GM21619 (cell line): ENCODE results near the gene MYH7B.

ENCODE experiments used
- ATAC-seq: cut with Tn5 transposase; IDR thresholded peaks from one replicate; pipeline ENCODE4 v1.9.1; 2021; ENCODE audit not compliant: unreplicated experiment

Gene MYH7B

GRCh38 chr20:34955231-34956040, at the start of gene MYH7B, which contains the start of gene GSS:
Gene MYH7B (plus strand): TSS chr20:34955868. CDS start chr20:34978006, 22,138 bp downstream.
Gene GSS (minus strand): TSS chr20:34955806. CDS start chr20:34951852, 3,954 bp downstream.
- peak; percentile 73 for ATAC-seq

DNA sequence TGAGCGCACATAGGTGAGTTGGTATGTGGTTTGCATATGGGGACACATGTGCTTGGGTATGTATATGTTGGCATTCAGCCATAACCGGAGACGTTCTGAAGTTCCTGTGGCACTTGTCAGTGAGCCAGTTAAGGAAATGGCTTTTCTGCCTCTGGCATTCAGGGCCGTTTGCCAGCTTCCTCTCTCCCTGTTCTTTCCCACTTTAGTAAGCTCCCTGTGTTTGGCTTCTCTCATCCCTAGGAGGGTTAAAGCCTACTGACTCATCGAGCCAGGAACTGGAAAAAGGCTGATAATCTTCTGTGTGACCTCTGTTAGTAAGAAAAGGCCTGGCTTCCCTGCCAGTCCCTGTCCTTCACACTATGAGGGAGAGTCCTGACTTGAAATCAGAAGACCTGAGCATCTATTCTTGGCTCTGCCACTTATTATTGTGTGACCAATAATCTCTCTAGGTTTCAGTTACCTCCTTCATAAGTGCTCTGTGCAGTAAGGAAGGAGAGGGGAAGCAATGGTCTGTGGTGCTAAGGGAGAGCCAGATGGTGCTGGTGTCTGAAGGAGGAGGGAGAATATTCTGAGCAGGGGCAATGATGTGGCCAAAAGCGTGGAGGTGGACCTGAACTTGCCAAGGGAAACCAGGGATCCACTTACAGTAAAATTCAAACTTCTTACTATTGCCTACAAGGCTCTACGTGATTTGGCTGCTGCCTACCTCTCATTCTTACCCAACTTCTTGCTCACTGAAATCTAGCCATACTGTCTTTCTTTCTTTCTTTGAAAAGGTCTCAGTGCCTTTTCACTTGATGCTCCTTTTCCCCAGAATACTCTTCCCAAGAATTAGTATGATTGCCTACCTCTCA, 47.8 kb upstream of the MYH7B start:
- ATAC-seq, result no peak

DNA sequence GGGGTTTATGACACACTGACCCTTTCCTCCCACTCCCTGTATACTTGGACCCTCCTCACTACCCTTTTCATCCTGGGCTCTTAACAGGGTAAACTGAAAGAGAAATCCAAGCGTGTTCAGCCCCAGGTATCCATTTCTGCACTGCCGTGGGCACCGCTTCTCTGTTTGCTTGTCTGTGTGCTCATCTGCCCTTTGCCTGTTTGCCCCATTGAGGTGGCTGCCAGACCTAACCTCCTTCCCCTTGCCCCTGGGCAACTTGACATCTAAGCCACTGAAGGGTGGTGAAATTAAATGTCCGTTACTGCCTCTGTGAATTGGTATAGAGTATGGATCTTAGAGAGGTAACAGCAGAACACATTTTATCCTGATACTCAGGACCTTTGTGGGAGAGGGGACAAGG, 40.5 kb upstream of the MYH7B start:
- ATAC-seq, result no peak

DNA sequence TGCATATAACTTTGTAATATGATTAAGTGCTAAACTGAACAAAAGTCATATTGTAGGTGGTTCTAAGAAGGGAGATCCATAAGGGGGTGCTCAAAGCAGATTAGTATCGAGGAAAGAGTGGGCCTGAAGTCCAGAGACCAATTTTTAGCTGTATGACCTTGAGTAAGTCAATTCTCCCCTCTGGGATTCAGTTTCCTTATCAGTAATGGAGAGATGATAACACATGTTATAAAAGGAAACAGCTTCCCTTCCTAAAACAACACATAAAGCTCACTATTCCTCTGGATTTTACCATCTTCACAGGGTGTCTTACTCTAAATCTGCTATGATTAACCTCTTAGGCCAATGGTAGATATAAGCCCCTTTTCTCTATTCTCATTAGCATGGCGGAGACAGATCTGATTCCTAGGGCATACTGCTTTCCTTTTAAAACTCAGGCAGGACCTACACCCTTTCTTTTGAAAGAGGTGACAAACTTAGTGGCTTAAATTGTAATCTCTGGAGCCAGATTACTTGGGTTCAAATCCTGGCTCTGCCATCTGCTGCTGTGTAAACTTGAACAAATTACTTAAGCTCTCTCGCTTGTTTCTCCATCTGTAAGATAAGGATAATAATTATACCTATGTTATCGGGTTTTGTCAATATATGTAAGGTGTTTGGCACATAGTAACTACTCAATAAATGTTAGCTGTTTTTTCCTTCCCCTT, 39.8 kb upstream of the MYH7B start:
- no peak for ATAC-seq

DNA sequence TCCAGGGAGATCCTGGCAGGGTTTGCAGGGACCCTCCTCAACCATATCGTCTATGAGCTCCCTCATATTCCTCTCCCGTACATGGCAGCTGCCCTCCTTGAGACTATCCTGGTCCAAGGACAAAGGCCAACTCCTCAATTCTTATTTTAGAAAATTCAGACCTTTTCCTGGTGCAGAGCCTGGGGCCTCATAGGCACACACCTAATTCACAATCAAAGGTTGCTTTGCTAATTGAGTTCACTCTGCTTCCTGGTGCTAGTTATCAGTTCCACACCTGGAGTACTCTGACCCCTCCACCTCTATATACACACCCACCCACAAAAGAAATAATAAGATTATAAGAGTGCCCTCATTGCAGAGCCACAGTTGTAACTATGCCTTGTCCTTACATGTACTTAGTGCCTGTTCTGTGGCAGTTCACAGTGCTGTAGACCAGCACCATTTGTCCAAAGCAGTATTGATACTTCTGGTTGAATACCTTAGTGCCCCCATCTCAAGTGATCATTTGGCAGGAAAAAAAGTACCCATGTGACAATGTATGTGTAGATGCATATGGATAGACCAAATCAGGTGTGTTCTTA, 38.8 kb upstream of the MYH7B start:
- ATAC-seq, result no peak

GRCh38 chr20:34920055-34920454, 35.6 kb upstream of the MYH7B start:
- no peak for ATAC-seq

GRCh38 chr20:34921436-34921835, 34.2 kb upstream of the MYH7B start:
- no peak for ATAC-seq

- ATAC-seq, result no peak
These were observed 32.9 kb upstream of the MYH7B start for GRCh38 chr20:34922654-34923381.

GRCh38 chr20:34923414-34923813, 32.3 kb upstream of the MYH7B start:
- ATAC-seq, result no peak

- ATAC-seq, result no peak
These were observed 30.3 kb upstream of the MYH7B start for GRCh38 chr20:34925341-34925740.

GRCh38 chr20:34925981-34926380, 29.7 kb upstream of the MYH7B start:
- no peak for ATAC-seq

GRCh38 chr20:34926581-34926980, 29.1 kb upstream of the MYH7B start:
- ATAC-seq, result no peak

DNA sequence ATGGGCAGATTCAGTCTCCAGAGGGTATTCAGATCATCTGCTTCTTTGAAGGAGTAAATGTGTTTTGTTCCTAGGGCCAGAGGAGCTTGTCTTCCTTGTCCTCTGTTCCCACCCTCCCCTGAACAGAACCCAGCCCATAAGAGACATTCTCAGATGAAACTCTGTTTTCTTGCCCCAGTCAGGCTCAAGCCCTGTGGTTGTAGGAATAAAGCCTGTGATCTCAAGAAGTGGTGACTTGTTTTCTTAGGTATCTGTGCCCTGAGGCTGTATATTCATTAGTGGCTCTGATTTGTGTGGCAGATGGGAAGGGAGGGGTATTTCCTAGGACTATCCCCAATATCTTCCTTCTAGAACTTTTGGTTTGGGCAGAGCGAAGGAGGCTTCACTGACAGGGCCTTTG, 27.9 kb upstream of the MYH7B start:
- ATAC-seq, result no peak

DNA sequence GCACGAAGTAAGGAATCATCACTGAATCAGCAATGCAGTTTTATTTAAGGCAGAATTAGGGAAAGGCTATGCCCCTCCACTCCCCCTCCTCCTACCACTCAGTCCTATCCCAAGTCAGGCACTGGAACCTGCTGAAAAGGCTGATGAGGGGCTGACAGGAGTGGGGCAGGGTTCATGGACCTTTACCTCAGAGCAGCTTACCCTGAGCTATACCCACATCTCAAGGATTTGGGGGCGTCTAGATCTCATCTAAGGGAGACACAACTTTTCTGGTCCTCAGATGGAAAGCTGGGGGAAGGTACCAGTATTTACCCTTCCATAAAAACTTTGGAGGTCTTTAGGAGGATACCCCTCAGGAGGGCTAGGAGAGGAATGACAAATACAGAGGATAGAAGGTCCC, 27.3 kb upstream of the MYH7B start:
- no peak for ATAC-seq

DNA sequence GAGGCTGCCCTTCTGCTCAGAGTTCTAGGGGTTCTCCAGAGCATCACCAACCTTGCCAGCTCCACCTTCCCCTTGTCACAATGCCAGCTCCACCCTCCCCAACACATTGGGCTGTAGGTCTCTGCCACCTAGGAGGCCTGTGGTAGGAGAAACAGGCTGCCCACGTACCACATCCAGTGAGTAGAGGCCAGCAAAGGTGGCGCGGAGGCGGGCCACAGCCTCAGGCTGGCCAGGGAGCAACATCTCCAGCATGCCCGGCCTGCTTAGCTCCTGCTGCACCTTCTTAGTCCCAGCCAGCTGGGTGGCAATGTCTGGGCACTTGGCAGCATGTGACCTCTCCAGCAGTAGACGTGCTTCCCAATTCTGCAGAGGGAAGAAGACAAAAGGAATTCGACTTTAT, 23.9 kb upstream of the MYH7B start:
- ATAC-seq, result no peak

- ATAC-seq, result no peak
These were observed 17.1 kb upstream of the MYH7B start for GRCh38 chr20:34938466-34939163.

DNA sequence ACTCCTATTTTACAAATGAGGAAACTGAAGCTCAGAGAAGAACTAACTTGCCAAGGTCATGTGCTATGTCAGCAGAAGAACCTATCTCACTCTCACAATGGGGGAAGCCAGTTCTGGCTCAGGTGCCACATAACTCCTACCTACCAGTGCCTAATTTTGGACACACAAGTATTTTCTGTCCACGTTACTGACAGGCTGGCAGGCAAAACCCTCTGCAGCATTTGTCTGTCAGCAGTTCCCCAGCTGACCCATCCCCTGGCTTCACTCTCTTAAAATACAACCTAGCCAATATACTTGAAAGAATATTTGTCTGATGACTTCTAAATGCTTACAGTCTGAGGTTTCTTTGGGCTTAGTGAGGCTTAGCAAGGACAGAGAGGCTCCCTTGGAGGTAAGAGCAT, 15.6 kb upstream of the MYH7B start:
- ATAC-seq, result no peak

DNA sequence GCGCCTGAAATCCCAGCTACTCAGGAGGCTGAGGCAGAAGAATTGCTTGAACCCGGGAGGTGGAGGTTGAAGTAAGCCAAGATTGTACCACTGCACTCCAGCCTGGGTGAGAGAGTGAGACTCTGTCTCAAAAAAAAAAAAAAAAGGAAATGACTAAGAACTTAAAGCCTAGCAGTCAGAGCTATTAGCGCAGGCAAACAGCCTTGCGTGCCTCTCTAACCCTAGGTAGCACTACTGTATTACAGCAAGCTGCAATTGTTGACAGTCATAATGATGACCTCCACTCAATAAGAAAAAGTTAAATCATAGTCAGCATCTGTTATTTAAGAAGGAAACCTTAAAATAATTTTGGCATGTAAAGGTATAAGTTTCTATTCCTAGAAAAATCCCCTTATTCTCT, 14.4 kb upstream of the MYH7B start:
- no peak for ATAC-seq

DNA sequence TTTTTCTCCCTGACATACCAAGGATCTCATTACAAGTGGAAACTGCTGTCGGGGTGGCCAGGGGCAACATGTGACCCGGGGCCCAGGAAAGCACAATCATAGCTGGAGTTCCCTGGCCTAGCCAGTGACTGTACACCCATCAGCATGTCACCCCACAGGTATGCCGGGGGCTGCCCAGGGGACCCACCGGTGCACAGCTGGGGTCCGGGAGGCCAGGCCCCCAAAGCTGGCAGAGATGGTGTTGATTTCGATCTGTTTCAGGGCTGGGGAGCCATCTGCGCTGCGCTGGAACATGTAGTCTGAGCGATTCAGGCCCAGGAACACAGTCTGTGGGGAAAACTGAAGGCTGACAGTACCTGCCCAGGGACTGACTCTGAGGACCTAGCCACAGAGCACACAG, 13.4 kb upstream of the MYH7B start:
- ATAC-seq, result no peak
